ENCODE results near the gene LYRM4. TPM values are rescaled to one million over a fixed set of nuclear protein-coding genes. Genes with fewer than 3 reads are reported as not detected.

LYRM4 gene
- total RNA-seq, 1 experiment from 2014 or later = 26.1 TPM

DNA sequence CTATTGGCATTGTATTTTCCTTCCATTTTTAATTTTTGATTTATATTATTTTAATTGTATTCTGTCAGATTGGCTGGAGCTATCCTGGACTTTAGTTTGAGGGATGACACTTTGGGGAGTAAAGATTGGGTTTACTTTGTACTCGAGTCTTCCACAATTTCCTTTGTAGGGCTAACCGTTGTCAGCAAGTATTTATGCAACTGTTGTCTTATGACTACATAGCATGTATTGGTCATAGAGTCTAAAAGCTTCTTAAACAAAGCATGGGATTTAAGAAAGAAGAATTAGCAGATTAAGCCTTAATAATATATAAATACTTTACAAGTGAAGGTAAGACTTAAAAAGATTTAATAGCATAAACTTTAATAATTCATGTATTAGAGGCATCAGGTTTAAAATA lies 20.2 kb upstream of the LYRM4 start:
- no peak for DNase-seq (ENCODE audit: low spot score)

DNA sequence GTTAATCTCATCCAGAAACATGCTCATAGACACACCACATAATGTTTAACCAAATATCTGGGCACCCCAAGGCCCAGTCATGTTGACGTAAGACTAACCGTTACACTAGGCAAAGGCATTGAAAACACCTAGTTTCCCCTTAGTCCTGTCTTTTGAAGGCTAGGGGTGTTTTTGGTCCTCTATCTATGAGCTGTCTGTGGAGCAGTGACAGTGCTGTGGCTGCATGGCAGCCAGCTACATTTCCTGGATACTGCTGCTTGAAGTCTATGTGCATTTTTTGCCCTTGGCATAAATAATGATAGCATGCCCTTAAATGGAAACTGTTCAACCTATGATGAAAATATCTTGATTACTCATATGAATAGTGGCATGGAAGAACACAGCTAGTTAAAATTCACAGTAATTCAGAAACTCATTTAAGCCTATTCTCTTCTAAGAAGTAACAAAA lies 19.2 kb upstream of the LYRM4 start:
- DNase-seq (ENCODE audit: low spot score) = no peak

DNA sequence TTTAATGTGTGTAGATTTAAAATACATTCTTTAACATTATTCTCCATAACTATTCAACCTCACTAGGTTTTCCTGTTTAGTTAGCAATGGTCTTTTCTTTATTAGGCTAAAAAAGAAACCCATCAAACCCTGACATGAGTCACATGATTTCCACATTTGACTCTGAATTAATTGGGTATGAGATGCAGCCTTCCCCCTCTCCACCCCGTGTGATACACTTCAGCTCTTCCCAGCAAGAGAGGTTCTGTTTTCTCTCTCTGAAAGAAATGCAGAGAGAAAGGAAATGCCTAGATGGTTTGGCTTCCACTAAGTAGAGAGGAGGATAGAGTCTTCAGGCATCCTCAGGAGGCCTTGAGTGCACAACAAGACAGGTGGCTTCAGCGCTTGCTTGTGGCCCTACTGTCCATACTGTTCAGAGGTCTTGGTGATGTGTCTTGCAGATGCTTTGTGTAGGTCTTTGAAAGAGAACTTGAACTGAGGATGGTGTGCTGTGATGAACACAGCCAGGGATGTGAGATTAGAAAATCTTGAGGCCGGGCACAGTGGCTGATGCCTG lies 17.9 kb upstream of the LYRM4 start:
- DNase-seq (ENCODE audit: low spot score) = no peak

DNA sequence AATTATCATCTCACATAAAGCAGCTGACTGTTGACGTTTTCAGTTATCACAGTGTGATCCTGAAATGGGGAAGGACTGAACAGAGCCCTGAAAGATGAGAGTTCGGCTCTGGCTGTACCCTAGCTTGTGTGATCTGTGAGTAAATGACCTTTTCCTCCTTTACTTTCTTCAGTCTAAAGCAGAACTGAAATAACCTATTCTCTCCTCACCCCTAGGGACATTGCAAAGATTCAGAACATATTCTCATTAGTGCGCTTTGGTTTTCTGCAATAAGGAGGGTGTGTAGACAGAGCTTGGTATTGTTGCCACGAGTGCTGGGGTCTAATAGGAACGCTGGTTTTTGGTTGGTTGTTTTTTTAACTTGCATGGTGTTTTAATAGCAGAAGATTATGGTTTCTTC lies 17.3 kb upstream of the LYRM4 start:
- no peak for DNase-seq (ENCODE audit: low spot score)

DNA sequence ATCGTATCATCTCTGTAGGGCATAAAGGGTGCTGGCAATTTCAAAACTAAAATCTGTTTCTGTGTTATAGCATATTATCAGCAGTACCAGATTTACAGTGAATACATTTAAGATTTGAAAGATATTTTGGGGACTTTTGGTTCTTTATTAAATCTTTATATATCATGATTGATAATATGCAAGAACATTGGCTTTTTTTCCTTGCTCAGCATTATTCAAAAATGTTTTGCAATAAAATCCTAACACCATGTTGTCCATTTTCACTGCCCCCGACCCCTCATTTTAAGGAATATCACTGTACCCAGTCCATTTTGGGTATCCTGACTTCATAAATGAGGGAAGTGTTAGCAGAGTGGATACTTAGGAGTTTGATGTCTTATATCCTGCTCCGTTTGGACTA lies 16.8 kb upstream of the LYRM4 start:
- no peak for DNase-seq (ENCODE audit: low spot score)

DNA sequence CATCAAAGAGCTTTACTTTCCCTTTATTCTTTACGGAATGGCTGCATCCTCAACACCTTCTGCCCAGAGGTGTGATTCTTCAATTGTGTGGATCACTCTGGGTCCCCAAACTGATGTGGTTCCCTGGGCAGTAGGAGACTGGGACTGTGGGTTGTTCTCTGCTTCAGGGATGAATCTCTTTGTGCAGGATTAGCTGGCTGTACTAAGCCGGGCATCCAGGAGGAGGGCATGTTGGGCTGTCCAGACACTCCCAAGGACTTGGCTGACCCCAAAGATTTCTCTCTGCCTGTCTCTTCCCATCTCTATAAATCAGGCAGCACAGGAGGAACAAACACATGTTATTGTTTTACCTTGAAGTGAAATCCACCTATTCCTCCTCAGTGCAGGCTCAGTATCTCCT lies 15.8 kb upstream of the LYRM4 start:
- DNase-seq (ENCODE audit: low spot score) = no peak

DNA sequence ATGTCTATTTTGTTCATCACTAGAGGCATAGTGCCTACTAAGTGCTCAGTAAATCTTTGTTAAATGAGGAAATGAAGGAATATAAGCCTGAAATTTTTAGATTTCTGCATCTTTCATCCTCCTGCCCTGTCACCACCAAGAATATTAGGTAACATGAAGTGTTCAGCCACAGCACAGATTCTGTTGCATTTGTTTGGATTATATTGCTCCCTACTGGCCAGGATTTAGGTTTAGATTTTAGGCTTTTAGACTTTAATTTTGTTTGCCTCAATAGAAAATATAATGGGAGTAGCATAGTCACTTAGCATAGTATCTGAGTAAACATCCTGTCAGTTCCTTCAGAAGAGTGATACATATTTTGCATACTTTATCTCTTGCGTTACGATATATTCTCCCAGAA lies 14.7 kb upstream of the LYRM4 start:
- DNase-seq (ENCODE audit: low spot score) = no peak

DNA sequence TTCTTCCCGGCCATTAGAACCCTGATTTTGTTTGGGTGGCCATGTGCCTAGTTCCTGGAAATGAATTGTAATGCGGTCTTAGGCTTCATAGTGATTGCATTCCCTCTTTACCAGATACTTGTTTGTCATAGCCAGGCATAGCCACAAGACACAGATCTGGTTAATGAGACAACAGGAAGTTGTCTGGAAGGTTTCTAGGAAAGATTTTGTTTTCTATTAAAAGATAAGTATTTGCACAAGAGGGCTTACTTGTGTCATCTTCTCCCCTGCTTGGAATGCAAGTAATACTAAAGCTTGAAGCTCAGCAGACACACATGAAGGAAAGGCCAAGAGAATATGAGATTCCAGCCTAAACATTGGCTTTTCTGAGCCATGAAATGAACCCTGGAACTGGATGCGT lies 13.5 kb upstream of the LYRM4 start:
- DNase-seq (ENCODE audit: low spot score) = no peak

DNA sequence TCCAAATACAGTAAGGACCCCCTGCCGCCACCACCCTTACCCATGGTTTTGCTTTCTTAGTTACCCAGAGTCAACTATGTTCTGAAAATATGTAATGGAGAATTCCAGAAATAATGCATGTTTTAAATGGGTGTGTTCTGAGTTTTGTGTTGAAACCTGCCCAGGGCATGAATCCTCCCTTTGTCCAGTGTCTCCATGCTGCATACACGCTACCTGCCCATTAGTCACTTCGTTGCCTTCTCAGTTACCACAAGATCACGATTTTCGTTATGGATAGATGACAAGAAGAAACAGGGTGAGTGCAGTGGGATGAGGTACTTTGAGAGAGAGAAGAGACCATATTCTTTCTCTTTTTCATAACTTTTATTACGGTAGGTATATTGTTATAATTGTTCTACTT lies 11.2 kb upstream of the LYRM4 start:
- DNase-seq (ENCODE audit: low spot score) = no peak

DNA sequence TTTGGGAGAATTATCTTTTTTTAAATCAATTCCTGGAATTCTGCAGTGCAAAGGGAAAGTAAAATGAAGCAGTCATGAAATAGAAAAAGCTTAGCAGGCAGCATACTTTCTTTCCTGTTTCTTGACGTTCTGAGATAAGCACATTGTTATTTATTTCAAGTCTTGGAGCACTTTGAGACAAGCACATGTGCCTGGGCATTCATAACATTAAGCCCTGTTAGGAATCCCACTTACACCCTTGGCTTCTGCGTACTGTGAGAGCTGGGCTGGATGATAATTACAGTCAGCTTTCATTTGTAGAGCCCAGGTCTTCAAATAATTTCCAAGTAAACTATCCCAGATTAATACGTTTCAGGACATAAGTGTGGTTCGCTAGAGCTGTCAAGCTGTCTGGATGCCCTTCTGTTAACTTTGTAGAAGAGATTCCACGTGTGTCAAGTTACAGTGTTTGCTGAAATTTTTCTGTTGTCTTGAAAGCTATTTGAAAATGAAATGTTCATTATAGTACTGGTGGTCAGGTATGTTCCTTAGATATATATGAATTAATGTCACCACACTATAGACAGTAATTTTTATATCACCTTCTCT lies 9.4 kb upstream of the LYRM4 start:
- no peak for DNase-seq (ENCODE audit: low spot score)

DNA sequence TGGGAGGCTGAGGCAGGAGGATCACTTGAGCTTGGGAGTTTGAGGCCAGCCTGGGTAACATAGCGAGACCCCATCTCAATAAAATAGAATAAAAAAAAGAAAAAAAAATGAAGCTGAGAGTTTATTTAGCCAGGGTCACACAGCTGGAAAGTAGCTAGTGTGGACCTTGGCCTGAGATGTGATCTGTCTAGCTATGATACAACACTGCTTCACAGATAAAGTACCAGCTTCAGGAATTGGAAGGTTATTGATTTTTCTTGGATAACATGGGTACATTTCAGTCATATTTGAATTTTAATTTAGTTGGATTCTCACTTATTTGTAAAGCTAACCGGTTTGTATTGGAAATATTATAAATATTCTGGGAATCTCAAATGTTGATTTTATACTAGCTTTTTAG lies 5.7 kb upstream of the LYRM4 start:
- no peak for DNase-seq (ENCODE audit: low spot score)

DNA sequence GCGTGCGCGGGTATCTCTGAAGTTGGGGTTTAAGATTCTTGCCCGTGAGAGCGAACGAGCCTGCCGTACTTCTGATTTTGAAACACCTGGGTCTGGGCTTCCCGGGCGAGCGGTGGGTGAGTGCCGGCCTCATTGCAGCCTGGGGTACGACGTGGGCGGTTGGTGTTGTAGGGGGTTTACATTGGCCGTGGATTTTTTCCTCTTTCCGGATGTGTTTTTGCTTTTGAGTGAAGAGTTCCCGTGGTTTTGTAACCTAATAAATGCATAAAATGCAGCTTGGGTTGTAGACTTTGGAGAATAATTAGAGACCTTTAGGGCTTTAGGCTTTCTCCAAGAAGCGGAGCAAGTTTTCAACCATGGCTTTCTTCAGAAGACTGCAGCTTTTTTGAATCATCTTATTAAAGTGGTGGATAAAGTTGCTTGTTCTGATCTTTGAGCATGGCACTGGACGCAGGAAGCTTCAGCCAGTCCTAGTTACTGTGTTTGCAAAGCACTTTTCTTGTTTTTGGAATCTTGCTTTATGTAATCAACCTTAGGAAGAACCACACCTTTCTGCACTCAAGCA lies 877 bp upstream of the LYRM4 start:
- peak; percentile 15 for DNase-seq (ENCODE audit: low spot score)

DNA sequence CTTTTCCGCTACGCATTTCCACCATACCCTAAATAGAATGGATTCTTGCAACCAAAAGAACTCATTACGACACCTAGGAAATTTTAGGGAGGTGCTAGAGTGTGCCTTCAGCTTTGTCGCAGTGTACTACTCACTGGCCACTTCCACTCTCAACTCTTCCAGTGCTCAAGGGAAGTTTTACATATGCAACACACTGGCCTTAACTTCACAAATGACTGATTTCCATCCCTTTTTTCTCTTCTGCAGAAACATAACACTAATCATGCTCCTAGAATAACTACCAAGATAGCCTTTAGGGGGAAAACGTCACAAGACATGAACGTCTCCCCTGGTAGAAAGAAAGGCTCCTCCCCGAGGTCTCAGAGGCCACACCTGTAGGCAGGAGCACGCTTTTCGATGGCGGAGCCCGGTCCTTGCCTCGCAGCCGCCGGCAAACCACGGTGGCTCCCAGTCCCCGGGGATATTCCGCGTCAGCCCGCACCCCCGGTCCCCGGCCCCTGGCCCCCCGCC lies 584 bp downstream of the LYRM4 start:
- DNase-seq (ENCODE audit: low spot score) = peak; percentile 67

DNA sequence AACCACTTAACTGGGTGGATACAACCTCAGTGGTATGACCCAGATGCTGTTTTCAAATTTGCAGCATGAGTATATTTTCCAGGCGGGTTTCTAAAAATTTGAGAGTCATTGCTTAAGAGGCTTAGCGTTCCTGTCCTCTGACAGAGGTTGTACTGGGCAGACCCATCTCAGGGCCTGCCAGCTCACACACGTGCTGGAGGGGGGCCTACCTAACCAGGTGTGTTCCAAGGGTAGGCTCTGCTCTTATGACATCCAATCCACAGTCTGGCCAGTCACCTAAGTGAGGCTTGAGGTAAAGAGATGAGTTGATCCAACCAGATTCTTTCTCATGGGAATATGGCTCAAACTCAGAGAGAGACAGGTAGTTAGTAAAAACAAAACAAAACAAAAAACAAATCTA lies 1.3 kb downstream of the LYRM4 start:
- no peak for DNase-seq (ENCODE audit: low spot score)

DNA sequence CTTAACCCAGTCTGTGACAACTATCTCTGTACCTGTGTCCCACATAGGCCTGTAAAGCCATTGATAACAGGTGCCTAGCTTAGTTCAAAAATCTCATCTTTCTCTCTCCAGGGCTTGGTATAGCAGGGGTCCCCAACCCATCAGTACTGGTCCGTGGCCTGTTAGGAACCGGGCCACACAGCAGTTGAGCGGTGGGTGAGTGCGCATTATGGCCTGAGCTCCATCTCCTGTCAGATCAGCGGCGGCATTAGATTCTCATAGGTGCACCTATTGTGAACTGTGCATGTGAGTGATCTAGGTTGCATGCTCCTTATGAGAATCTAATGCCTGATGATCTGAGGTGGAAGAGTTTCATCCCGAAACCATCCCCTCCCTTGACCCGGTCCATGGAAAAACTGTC lies 3.4 kb downstream of the LYRM4 start:
- no peak for DNase-seq (ENCODE audit: low spot score)

DNA sequence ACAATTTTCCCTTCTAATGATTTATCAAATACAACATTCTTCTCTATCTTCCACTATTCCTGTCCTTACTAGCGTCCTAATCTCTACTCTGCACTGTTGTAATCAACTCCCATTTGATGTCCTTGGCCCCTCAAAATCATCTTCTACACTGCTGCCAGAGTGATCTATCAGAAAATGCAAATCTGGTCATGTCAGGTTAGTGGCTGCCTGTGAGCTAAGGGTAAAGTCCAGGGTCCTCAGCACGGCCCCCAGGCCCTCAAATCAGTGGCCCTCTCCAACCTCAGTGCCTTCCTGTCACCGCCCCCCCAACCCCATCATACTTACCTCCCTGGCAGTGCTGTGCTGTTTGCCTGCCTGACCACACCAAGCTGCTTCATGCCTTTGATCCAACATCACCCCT lies 3.8 kb downstream of the LYRM4 start:
- no peak for DNase-seq (ENCODE audit: low spot score)

DNA sequence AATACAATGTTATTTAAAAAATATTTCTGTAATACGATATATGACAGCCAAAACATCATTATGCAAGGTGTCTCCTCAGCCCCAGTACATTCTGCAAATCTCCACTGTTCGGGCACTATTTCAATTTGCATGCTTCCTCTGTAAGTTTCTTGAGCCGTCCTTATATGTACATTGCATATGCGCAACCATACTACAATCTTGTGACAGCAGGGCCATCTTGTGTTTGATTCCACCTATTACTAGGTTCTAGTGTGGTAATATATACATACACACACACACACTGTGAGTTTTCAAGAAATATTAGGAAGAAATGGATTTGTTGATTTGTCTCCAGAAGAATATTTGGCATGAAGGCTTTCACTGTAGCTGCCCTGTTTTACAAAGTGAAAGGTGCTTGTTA lies 9.8 kb downstream of the LYRM4 start:
- DNase-seq (ENCODE audit: low spot score) = no peak

DNA sequence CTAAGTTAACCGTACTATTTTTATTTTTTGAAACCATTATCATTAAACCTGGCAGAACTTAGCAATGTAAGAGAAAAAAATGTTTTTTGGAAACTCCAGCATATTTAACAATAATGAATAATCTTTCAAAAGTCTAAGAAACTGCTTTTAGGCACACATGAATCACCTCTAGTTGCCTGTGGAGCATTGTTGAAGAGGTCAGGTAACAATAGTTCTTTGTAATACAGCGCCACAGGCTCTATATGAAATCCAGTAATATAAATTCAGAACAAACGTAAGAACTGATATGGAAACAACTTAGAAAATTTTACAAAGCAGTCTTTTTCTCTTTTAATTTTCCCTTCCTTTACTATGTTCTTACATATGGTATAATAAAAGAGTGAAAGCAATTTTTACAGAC lies 10.3 kb downstream of the LYRM4 start:
- DNase-seq (ENCODE audit: low spot score) = no peak

DNA sequence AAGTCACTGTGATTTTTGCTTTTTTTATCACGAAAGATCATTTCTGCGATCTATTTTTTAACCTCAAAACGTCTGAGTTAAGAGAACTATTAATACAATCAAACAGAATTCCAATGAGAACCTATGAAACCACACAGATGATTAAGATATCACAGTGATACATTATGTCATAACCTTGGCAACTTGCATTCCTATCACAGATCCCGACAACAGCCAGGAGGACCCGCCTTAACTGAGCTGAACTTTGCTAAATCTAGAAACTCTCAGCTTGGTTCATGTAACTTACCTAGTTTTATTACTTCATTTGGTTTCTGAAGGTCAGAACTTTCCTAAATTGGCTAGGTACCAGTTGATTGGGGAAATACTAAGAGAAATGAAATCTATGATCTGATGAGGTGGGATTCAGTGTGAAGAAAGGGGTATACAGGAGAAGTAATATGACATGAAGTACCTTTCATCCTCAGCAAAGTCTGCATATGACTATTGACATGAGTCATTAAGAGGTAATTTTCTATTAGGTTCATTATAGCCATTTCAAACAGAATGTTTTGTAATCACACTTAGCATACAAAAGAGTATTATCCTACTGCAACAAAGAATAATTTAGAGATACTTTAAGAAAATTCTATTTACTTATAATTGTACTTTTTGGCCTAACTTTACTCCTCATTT lies 11.2 kb downstream of the LYRM4 start:
- no peak for DNase-seq (ENCODE audit: low spot score)

DNA sequence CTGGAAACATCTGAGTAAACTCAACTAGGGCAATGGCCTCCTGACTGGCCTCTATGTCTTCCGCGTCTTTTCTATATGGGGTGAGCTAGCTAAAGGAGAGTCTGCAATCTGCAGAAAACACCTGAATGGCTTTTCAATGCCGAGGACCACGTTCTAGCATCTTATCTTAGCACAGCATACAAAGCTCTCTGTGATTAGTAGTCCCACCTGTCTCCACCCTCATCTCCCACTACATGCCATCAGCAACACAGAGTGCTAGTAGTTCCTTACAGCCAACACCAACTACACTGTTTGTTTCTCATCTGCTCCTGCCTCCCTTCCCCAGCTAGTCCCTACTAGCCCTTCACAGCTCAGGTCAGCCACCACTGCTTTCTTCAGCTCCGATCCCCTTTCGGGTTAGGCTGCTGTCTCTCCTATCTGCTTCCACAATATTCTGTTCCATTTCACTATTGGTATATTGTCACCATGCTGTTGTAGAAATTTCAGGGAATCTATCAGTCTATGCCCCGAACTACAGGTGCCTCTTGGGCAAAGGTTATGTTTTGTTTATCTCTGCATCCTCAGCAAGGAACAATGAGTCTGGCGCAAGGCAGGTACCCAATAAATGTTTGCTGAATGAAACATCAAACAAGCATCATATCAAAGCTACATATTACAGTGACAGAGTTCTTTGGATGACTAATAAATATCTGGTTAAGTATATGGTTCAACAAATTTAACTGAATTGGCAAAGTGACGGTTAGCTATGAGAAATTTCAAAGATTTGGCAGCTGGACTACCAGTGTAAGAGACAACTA lies 12.2 kb downstream of the LYRM4 start:
- no peak for DNase-seq (ENCODE audit: low spot score)

DNA sequence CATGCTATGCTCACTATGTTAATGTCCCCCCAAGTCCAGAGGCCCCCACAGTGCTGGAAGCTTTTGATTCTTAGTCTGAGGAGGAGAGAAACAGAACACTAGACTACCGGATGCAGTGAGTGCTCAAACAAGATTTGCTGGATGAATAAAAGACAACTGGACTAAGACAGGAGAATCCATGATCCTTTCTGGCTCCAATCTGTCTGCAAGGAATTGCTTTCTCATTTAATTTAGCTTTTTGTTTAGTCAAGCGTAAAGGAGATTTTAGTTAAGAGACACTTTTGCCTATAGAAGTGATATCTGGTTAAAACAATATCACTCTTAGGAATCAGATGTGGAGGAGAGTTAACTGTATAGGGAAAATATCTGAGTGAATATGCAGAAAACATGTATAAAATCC lies 13.5 kb downstream of the LYRM4 start:
- DNase-seq (ENCODE audit: low spot score) = no peak
